Smooth muscle cell (in vitro differentiated cells): ENCODE data around the gene ELMO1. TPM values are rescaled to one million over a fixed set of nuclear protein-coding genes. Genes with fewer than 3 reads are reported as not detected.

Experiments
- DNase-seq: peaks from one replicate; lab custom pipeline; 2025; ENCODE audit not compliant: unreplicated experiment; lab: John Stamatoyannopoulos, UW
- H2AFZ ChIP-seq: fragments of 200-600 bp; sonication (generic); 2 replicates; pipeline ENCODE4 v1.6.0; 2016; ENCODE audit warnings: antibody characterized with exemption, low read depth, mild to moderate bottlenecking
- H3F3A ChIP-seq: fragments of 200-600 bp; sonication (generic); 2 replicates; pipeline ENCODE4 v1.6.0; 2017; ENCODE audit warnings: antibody characterized with exemption, low read depth
- H3K27ac ChIP-seq: fragments of 200-600 bp; sonication (generic); 2 replicates; pipeline ENCODE4 v1.5.1; 2016; ENCODE audit warnings: low read depth, mild to moderate bottlenecking
- H3K27me3 ChIP-seq: fragments of 200-600 bp; sonication (generic); 2 replicates; pipeline ENCODE4 v1.6.1; 2016; ENCODE audit warnings: low read depth, mild to moderate bottlenecking
- H3K36me3 ChIP-seq: fragments of 200-600 bp; sonication (generic); 2 replicates; pipeline ENCODE4 v1.5.1; 2016; ENCODE audit warnings: low read depth
- H3K4me1 ChIP-seq: fragments of 200-600 bp; sonication (generic); 2 replicates; pipeline ENCODE4 v1.5.1; 2016; ENCODE audit warnings: low read depth
- H3K4me2 ChIP-seq: fragments of 200-600 bp; sonication (generic); 2 replicates; pipeline ENCODE4 v1.6.0; 2016; ENCODE audit warnings: mild to moderate bottlenecking
- H3K4me3 ChIP-seq: fragments of 200-600 bp; sonication (generic); 2 replicates; pipeline ENCODE4 v1.5.1; 2016; ENCODE audit warnings: mild to moderate bottlenecking
- H3K79me2 ChIP-seq: fragments of 200-600 bp; sonication (generic); 2 replicates; pipeline ENCODE4 v1.6.0; 2016; ENCODE audit warnings: low read depth, mild to moderate bottlenecking
- H3K9ac ChIP-seq: fragments of 200-600 bp; sonication (generic); 2 replicates; pipeline ENCODE4 v1.6.0; 2016; ENCODE audit warnings: low read depth
- H3K9me3 ChIP-seq: fragments of 200-600 bp; sonication (generic); replicated peaks from 2 replicates; pipeline ENCODE4 v1.5.1; 2016; ENCODE audit warnings: low read depth
- H4K20me1 ChIP-seq: fragments of 200-600 bp; sonication (generic); 2 replicates; pipeline ENCODE4 v1.6.0; 2016; ENCODE audit warnings: low read depth
- WGBS: methylation state at CpG from one replicate; pipeline ENCODE4 v1.1.7; 2016; ENCODE audit warnings: low lambda C conversion rate; 5-methylcytosine and 5-hydroxymethylcytosine counted together
- polyA plus RNA-seq: library from polyadenylated mRNA; unstranded; fragments of >200 nt; fragmentation: Nextera tagmentation; extraction: Ambion mirVana; gene quantifications from 2 replicates; pipeline ENCODE4 v1.2.1, GENCODE V29; 2016
- total RNA-seq: library from RNA; depleted of rRNA; stranded (reverse); fragments of >200 nt; gene quantifications from 2 replicates; pipeline ENCODE4 v1.2.3, GENCODE V29; 2014
- TF ChIP-seq, protein P1 (sequence below): fragments of 200-600 bp; sonication (generic); IDR thresholded peaks from 2 replicates; pipeline ENCODE4 v1.5.1; 2017; ENCODE audit warnings: borderline replicate concordance, mild to moderate bottlenecking, antibody characterized with exemption; ENCODE audit not compliant: insufficient read depth, poor library complexity, severe bottlenecking

Gene ELMO1
- total and polyA plus RNA-seq, 2 experiments from 2014 or later: 8.2 to 36.0 TPM

DNA sequence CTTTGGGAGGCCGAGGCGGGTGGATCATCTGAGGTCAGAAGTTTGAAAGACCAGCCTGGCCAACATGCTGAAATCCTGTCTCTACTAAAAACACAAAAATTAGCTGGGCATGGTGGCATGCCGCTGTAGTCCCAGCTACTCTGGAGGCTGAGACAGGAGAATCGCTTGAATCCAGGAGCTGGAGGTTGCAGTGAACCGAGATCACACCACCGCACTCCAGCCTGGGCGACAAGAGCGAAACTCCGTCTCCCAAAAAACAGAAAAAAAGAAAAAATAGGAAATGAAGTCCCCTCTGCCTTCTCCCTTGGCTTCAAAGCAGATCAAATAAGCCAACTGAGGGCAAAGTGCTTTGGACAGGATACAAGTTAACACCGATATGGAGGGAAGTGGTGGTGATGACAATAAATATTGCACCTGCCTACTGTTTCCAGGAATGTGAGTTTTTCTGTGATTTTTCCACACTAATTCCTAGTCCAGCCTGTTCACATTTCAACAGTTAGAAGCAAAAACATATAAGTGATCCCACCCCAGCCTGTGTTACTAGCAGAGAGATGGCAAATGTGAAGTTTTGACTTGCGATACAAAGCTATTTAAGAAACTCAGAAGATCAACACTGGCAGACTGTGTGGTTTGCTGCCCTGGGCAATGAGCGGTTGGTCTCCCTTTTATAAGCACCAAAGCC, 433.2 kb downstream of the ELMO1 start:
- Histone ChIP-seq H3K9ac (no peak overlapping the region), H3K36me3 (no peaks in the 10 kb centered on the region)
- TF ChIP-seq, protein P1, sequence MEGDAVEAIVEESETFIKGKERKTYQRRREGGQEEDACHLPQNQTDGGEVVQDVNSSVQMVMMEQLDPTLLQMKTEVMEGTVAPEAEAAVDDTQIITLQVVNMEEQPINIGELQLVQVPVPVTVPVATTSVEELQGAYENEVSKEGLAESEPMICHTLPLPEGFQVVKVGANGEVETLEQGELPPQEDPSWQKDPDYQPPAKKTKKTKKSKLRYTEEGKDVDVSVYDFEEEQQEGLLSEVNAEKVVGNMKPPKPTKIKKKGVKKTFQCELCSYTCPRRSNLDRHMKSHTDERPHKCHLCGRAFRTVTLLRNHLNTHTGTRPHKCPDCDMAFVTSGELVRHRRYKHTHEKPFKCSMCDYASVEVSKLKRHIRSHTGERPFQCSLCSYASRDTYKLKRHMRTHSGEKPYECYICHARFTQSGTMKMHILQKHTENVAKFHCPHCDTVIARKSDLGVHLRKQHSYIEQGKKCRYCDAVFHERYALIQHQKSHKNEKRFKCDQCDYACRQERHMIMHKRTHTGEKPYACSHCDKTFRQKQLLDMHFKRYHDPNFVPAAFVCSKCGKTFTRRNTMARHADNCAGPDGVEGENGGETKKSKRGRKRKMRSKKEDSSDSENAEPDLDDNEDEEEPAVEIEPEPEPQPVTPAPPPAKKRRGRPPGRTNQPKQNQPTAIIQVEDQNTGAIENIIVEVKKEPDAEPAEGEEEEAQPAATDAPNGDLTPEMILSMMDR: no peak

DNA sequence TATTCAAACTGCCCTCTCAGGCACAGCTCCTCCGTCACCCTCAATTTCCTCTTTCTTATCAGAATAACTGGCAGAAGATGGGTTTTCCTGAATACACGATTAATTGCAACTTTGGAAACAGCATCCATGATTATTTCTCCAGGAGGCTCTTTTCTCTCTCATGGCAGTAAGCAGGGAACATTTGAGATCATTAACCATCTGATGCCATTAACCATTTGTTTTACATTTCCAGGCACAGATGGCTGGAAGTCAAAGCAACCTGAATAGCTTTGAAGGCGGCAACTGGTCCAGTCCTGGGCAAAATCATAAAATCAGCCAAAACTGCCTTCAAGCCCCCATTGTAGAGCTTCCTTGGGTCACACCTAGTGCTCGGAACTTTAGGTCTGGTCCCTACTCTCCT, 434.9 kb downstream of the ELMO1 start:
- DNase-seq: no peak
- no peak overlapping the region for H3K27ac ChIP-seq
- H3K4me2 ChIP-seq: no peak overlapping the region
- H3F3A ChIP-seq: no peaks in the 10 kb centered on the region
- 88% methylated on average over 4 of the region's 4 CpGs for WGBS
- H3K79me2 ChIP-seq: no peaks in the 10 kb centered on the region
- H4K20me1 ChIP-seq: no peaks in the 10 kb centered on the region
- H3K36me3 ChIP-seq: no peaks in the 10 kb centered on the region
- no peak overlapping the region for H3K9ac ChIP-seq
- H3K27me3 ChIP-seq: no peaks in the 10 kb centered on the region
- no peak overlapping the region for H2AFZ ChIP-seq
- TF ChIP-seq, protein P1: no peak
- no peaks in the 10 kb centered on the region for H3K4me1 ChIP-seq
- no peaks in the 10 kb centered on the region for H3K9me3 ChIP-seq
- no peak overlapping the region for H3K4me3 ChIP-seq

More for the DNA sequence above, 433.2 kb downstream of the ELMO1 start:
- H3F3A ChIP-seq: no peaks in the 10 kb centered on the region
- no peak for DNase-seq
- no peak overlapping the region for H2AFZ ChIP-seq
- no peaks in the 10 kb centered on the region for H4K20me1 ChIP-seq
- no peak overlapping the region for H3K4me3 ChIP-seq
- H3K27me3 ChIP-seq: no peaks in the 10 kb centered on the region
- no peaks in the 10 kb centered on the region for H3K9me3 ChIP-seq
- no peaks in the 10 kb centered on the region for H3K4me1 ChIP-seq
- H3K27ac ChIP-seq: no peak overlapping the region
- H3K4me2 ChIP-seq: no peak overlapping the region
- WGBS: 98% methylated on average over 12 of the region's 12 CpGs
- H3K79me2 ChIP-seq: no peaks in the 10 kb centered on the region

DNA sequence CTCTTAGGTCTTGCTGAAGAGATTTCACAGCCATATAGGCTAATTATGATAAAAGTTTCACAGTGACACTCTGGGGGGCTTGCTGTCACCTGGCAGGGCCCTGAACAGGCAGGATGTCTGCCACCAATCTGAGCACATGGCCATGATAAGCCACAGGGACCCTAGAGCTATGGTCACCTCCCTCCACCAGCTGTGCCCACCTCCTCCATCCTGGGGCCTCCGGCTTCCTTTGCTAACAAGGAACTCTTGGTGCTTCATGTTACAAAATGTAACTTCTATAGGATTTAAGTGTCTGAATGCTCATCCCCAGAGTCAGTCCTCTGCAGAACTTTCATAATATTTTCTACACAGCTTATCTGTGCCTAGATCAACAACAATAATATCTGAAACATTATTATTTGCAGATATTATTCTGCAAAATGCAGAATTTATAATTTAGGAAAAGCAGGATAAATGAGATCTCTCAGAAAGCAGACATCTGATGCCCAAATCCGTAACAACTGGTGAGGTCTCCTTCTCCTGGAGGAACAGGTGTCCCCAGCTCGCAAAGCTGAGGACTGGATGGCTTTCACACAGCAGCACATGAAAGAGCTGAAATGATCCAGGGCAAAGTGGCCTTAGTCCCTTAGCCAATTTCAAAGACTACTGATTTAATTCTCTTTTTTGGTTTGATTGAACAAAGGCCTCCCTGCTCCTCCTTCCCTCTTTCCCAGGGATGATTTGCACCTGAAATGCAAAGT, 437.3 kb downstream of the ELMO1 start:
- Histone ChIP-seq H3K36me3 (no peaks in the 10 kb centered on the region), H3K9ac (no peak overlapping the region), H3K27ac (no peak overlapping the region), H3K4me1 (peaks cover 7% of the 10 kb centered on the region), H2AFZ (no peak overlapping the region), H3K9me3 (no peaks in the 10 kb centered on the region), H4K20me1 (no peaks in the 10 kb centered on the region), H3K27me3 (no peaks in the 10 kb centered on the region), H3F3A (no peaks in the 10 kb centered on the region), H3K4me2 (no peak overlapping the region), H3K4me3 (no peak overlapping the region), H3K79me2 (no peaks in the 10 kb centered on the region)
- TF ChIP-seq, protein P1: no peak
- no peak for DNase-seq
- 97% methylated on average over 3 of the region's 3 CpGs for whole genome bisulfite sequencing
